Activated CD4-positive, alpha-beta T cell treated with anti-CD3 and anti-CD28 coated beads, Interleukin-2, amount 10 ng/mL, durations not matched to agents 7 days and 5 days (primary cell): Measurements from ENCODE around the gene SURF1. TPM values are rescaled to one million over a fixed set of nuclear protein-coding genes. Genes with fewer than 3 reads are reported as not detected.

Experiments used
- total RNA-seq, 2 experiments: library from RNA; stranded (reverse); gene quantifications; one replicate each; pipeline ENCODE4 v1.2.3, GENCODE V29; 2021

The SURF1 gene
- total RNA-seq, 2 experiments from 2014 or later = 39.4 to 48.9 TPM

Other genes starting within 250 kb of the SURF1 start
- 10 to 100 TPM; 79.1 to 92.3 TPM for gene RALGDS, start 235.2 kb downstream of the SURF1 start, total RNA-seq
- 1 to 10 TPM; 2.4 to 2.7 TPM for gene GBGT1, start 192.6 kb downstream of the SURF1 start, total RNA-seq
- gene OBP2B, start 147.2 kb downstream of the SURF1 start, total RNA-seq = not detected
- gene ABO, start 81.3 kb downstream of the SURF1 start, total RNA-seq = under 1 TPM; 0.27 to 0.56 TPM
- gene SURF6, start 20.3 kb downstream of the SURF1 start, total RNA-seq = 10 to 100 TPM; 14.2 to 17.3 TPM
- 10 to 100 TPM; 25.6 to 27.2 TPM for gene MED22, start 8.4 kb downstream of the SURF1 start, total RNA-seq
- gene RPL7A, start 8.3 kb downstream of the SURF1 start, total RNA-seq = 1,000 to 10,000 TPM; 1,880 to 1,928 TPM
- 10 to 100 TPM; 14.8 to 16.0 TPM for gene SURF2, start 63 bp upstream of the SURF1 start, total RNA-seq
- 100 to 1,000 TPM; 147 to 164 TPM for gene SURF4, start 19.6 kb upstream of the SURF1 start, total RNA-seq
- 1 to 10 TPM in 1 of 2 experiments, under 1 TPM in 1; 0.65 to 2.0 TPM for gene STKLD1, start 19.9 kb upstream of the SURF1 start, total RNA-seq
- 10 to 100 TPM; 21.2 to 24.1 TPM for gene REXO4, start 61.5 kb upstream of the SURF1 start, total RNA-seq
- gene ADAMTS13, start 65.9 kb upstream of the SURF1 start, total RNA-seq = 1 to 10 TPM; 2.3 to 3.0 TPM
- 1 to 10 TPM in 1 of 2 experiments, under 1 TPM in 1; 0.75 to 1.3 TPM for gene CACFD1, start 103.5 kb upstream of the SURF1 start, total RNA-seq
- 1 to 10 TPM; 1.6 to 2.0 TPM for gene SLC2A6, start 122.6 kb upstream of the SURF1 start, total RNA-seq
- gene MYMK, start 168.5 kb upstream of the SURF1 start, total RNA-seq = not detected
- not detected for gene ADAMTSL2, start 178.2 kb upstream of the SURF1 start, total RNA-seq